Fibroblast of peridontal ligament (primary cell): ENCODE measurements around the gene COBL.
"Not testable (repeated sequence)": the region's sequence is repeated elsewhere in the genome, so short reads cannot be mapped to it uniquely, and the experiment has no call there.

Experiments
- DNase-seq: peaks from one replicate; pipeline ENCODE4 v3.0.0-alpha.2; 2010; ENCODE audit errors: extremely low read depth

Gene COBL

GRCh38 chr7:51233374-51233773 is 83.2 kb downstream of the COBL start:
- DNase-seq: no peak

GRCh38 chr7:51230723-51231122 is 85.9 kb downstream of the COBL start:
- no peak for DNase-seq

GRCh38 chr7:51230324-51230625 is 86.3 kb downstream of the COBL start:
- no peak for DNase-seq

GRCh38 chr7:51229620-51230323 is 86.8 kb downstream of the COBL start:
- no peak for DNase-seq

- no peak for DNase-seq
Observed at GRCh38 chr7:51229106-51229537, 87.5 kb downstream of the COBL start.

GRCh38 chr7:51228386-51228958 is 88.1 kb downstream of the COBL start:
- no peak for DNase-seq

- no peak for DNase-seq
Observed at GRCh38 chr7:51227861-51228260, 88.7 kb downstream of the COBL start.

GRCh38 chr7:51226916-51227535 is 89.6 kb downstream of the COBL start:
- no peak for DNase-seq

GRCh38 chr7:51226063-51226755 is 90.4 kb downstream of the COBL start:
- no peak for DNase-seq

- DNase-seq: no peak
Observed at GRCh38 chr7:51224811-51225595, 91.6 kb downstream of the COBL start.

GRCh38 chr7:51223505-51223904 is 93.1 kb downstream of the COBL start:
- DNase-seq: no peak

GRCh38 chr7:51222916-51223315 is 93.7 kb downstream of the COBL start:
- DNase-seq: no peak

GRCh38 chr7:51220226-51220625 is 96.4 kb downstream of the COBL start:
- DNase-seq: no peak

GRCh38 chr7:51219261-51219988 is 97.2 kb downstream of the COBL start:
- no peak for DNase-seq

- no peak for DNase-seq
Observed at GRCh38 chr7:51217804-51218203, 98.8 kb downstream of the COBL start.

- no peak for DNase-seq
Observed at GRCh38 chr7:51214098-51214497, 102.5 kb downstream of the COBL start.

GRCh38 chr7:51213618-51214017 is 103.0 kb downstream of the COBL start:
- DNase-seq: no peak

GRCh38 chr7:51210766-51211165 is 105.8 kb downstream of the COBL start:
- DNase-seq: no peak

GRCh38 chr7:51209426-51209825 is 107.2 kb downstream of the COBL start:
- no peak for DNase-seq

GRCh38 chr7:51208125-51208524 is 108.5 kb downstream of the COBL start:
- DNase-seq: not testable (repeated sequence)

- no peak for DNase-seq
Observed at GRCh38 chr7:51198654-51199053, 118.0 kb downstream of the COBL start.
